Tibial artery (tissue), 4 donors: ENCODE data around the gene MTARC1.

ENCODE experiments used
- DNase-seq, 2 donors: peaks; one replicate each; pipeline ENCODE4 v3.0.0-alpha.2; 2019
- H3K27ac ChIP-seq, 2 donors: fragments of 200-600 bp; sonication (generic) in 1 of 2; 1 replicate in 1 of 2; 2 replicates in 1 of 2; pipeline ENCODE4 v1.5.1; 2018 to 2019; ENCODE audit warnings: mild to moderate bottlenecking in 1 of 2
- H3K27me3 ChIP-seq, 2 donors: fragments of 200-600 bp; sonication (generic) in 1 of 2; one replicate each; pipeline versions ENCODE4 v1.5.1 to v1.6.0; 2016 to 2019
- H3K36me3 ChIP-seq, 3 donors: fragments of 200-600 bp; sonication (generic) in 2 of 3; one replicate each; pipeline ENCODE4 v1.5.1; 2016 to 2019; ENCODE audit warnings: mild to moderate bottlenecking in 2 of 3
- H3K4me1 ChIP-seq, 4 donors: fragments of 200-600 bp; sonication (generic) in 2 of 4; 1 replicate in 3 of 4; 2 replicates in 1 of 4; pipeline ENCODE4 v1.5.1; 2016 to 2019
- H3K4me3 ChIP-seq, 2 donors: fragments of 200-600 bp; sonication (generic) in 1 of 2; 1 replicate in 1 of 2; 2 replicates in 1 of 2; pipeline ENCODE4 v1.5.1; 2018 to 2019; ENCODE audit warnings: mild to moderate bottlenecking in 2 of 2
- H3K9me3 ChIP-seq, 3 donors: fragments of 200-600 bp; sonication (generic) in 1 of 3; one replicate each; pipeline ENCODE4 v1.5.1; 2016 to 2019
- intact Hi-C: fragments of 100-400 bp; cut with DNase I; formaldehyde crosslinking; loops from one replicate; pipeline ENCODE4 v1.15.0; 2023; ENCODE audit warnings: low total_unique reads
- TF ChIP-seq, protein P1 (sequence below), 2 experiments: fragments of 200-600 bp in 1 of 2; fragments of 450-650 bp in 1 of 2; IDR thresholded peaks; one replicate each; pipeline ENCODE4 v1.5.1; 2017 to 2019; ENCODE audit warnings: antibody characterized with exemption in 2 of 2, mild to moderate bottlenecking in 1 of 2, moderate library complexity in 1 of 2

The MTARC1 gene

DNA sequence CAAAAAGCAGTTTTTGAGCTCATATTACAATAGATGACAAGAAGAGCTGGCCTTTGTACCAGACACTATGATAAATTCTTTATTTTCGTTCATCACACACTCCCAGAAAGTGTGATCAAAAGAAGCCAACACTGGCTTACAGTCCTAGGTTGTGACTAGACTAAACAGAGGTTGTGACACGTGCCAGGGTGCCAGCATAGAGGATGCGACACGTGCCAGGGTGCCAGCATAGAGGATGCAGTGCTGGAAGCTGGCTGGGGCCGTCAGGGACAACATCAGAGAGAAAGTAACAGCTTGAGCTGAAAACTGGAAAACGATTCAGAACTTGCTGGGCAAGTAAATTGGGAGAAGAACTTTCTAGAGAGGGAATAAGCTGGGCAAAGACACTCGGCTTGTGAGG, 2.2 kb downstream of the MTARC1 start:
- Histone ChIP-seq H3K4me3 (no peak overlapping the region), H3K4me1 (peaks cover 0 to 65% (median 29%) of the 10 kb centered on the region in 4 donors), H3K27ac (peak overlapping the region; percentile 74 to 86), H3K36me3 (no peaks in the 10 kb centered on the region), H3K9me3 (no peaks in the 10 kb centered on the region), H3K27me3 (no peaks in the 10 kb centered on the region)
- TF ChIP-seq, protein P1, sequence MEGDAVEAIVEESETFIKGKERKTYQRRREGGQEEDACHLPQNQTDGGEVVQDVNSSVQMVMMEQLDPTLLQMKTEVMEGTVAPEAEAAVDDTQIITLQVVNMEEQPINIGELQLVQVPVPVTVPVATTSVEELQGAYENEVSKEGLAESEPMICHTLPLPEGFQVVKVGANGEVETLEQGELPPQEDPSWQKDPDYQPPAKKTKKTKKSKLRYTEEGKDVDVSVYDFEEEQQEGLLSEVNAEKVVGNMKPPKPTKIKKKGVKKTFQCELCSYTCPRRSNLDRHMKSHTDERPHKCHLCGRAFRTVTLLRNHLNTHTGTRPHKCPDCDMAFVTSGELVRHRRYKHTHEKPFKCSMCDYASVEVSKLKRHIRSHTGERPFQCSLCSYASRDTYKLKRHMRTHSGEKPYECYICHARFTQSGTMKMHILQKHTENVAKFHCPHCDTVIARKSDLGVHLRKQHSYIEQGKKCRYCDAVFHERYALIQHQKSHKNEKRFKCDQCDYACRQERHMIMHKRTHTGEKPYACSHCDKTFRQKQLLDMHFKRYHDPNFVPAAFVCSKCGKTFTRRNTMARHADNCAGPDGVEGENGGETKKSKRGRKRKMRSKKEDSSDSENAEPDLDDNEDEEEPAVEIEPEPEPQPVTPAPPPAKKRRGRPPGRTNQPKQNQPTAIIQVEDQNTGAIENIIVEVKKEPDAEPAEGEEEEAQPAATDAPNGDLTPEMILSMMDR (IDR thresholded peaks at IDR 0.05) = no peak
- intact Hi-C loops = no loop called here
- no peak for DNase-seq

DNA sequence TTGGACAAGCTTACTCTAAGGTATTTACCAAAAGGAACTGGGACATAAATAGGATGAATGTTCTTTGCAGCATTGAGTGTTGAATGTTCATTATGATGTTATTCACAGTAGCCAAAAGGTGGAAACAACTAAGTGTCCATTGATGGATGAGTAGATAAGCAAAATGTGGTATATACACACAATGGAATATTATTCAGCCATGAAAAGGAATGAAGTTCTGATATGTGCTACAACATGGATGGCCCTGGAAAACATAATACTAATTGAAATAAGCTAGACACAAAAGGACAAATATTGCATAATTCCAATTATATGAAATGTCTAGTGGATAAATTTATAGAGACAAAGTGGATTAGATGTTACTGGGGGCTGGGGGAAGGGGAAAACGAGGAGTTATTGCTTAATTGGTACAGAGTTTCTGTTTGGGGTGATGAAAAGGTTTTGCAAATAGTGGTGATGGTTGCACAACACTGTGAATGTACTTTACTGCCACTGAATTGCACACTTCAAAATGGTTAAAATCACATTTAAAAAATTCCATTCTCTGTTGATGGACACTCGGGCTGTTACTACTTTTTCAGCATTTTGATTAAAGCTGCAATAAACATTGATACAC, 2.9 kb downstream of the MTARC1 start:
- H3K27me3 ChIP-seq = no peaks in the 10 kb centered on the region
- H3K4me3 ChIP-seq = no peak overlapping the region
- H3K27ac ChIP-seq = peak overlapping the region; percentile 74 to 86
- intact Hi-C loops = no loop called here
- no peak for DNase-seq
- TF ChIP-seq, protein P1 (IDR thresholded peaks at IDR 0.05) = no peak
- no peaks in the 10 kb centered on the region for H3K9me3 ChIP-seq
- H3K4me1 ChIP-seq = peaks cover 0 to 65% (median 29%) of the 10 kb centered on the region in 4 donors
- H3K36me3 ChIP-seq = no peaks in the 10 kb centered on the region

DNA sequence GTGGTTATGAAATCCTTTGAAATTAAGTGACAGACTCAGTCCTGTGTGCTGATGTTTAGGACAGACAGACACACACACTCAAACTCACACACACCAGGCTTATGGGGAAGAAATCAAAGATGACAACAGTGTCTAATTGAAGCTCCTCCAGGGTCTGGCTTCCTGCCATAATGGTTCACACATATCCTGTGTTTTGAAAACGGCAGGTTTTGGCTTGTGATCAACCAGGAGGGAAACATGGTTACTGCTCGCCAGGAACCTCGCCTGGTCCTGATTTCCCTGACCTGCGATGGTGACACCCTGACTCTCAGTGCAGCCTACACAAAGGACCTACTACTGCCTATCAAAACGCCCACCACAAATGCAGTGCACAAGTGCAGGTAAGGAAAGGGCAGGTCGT, 4.6 kb downstream of the MTARC1 start:
- DNase-seq = no peak
- no peaks in the 10 kb centered on the region for H3K27me3 ChIP-seq
- TF ChIP-seq, protein P1 (IDR thresholded peaks at IDR 0.05) = no peak
- H3K36me3 ChIP-seq = no peaks in the 10 kb centered on the region
- H3K4me3 ChIP-seq = no peak overlapping the region
- H3K27ac ChIP-seq = peak overlapping the region; percentile 64 to 75
- intact Hi-C loops = no loop called here
- peaks cover 0 to 56% (median 26%) of the 10 kb centered on the region in 4 donors for H3K4me1 ChIP-seq
- no peaks in the 10 kb centered on the region for H3K9me3 ChIP-seq

DNA sequence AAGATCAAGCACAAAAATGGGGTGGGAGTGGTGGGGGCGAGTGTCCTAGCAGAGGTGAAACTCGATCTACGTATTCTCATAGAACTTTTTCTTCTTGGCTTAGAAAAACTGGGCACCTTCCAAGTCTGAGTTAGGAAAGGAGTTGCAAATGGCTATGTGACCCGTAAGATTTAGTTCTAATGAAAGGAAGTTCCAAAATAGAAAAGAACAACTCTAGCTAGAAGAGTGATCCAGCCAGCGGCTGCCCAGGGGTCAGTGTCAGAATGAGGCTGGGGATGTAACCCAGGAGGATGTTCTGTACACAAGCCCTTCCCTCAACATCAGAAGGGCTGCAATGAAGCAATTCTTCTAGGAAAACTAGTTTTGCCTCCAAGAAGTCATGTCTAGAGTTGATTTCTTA, 5.2 kb downstream of the MTARC1 start:
- peak overlapping the region; percentile 64 to 75 for H3K27ac ChIP-seq
- H3K4me3 ChIP-seq = no peak overlapping the region
- TF ChIP-seq, protein P1 (IDR thresholded peaks at IDR 0.05) = no peak
- H3K27me3 ChIP-seq = no peaks in the 10 kb centered on the region
- peak; percentile 66 to 78 for DNase-seq
- intact Hi-C loops = no loop called here
- peaks cover 0 to 5% (median 0%) of the 10 kb centered on the region in 3 donors for H3K36me3 ChIP-seq
- peaks cover 0 to 59% (median 24%) of the 10 kb centered on the region in 4 donors for H3K4me1 ChIP-seq
- no peaks in the 10 kb centered on the region for H3K9me3 ChIP-seq

DNA sequence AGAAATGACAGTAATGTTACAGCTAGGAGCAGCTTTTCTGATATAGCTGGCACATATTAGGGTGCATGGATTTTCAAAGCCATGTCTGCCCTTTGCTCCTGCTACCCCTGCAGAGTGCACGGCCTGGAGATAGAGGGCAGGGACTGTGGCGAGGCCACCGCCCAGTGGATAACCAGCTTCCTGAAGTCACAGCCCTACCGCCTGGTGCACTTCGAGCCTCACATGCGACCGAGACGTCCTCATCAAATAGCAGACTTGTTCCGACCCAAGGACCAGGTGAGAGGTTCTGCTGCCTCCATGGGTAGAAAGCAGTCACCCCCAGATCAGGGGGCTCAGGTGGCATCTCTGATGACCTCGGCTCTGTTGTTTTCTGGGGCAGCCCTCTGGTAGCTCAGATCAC, 9.8 kb downstream of the MTARC1 start:
- intact Hi-C loops = no loop called here
- TF ChIP-seq, protein P1 (IDR thresholded peaks at IDR 0.05) = no peak
- H3K9me3 ChIP-seq = no peaks in the 10 kb centered on the region
- H3K27me3 ChIP-seq = no peaks in the 10 kb centered on the region
- peaks cover 0 to 27% (median 6%) of the 10 kb centered on the region in 4 donors for H3K4me1 ChIP-seq
- H3K4me3 ChIP-seq = no peak overlapping the region
- DNase-seq = no peak
- H3K36me3 ChIP-seq = peaks cover 8 to 29% (median 9%) of the 10 kb centered on the region in 3 donors
- H3K27ac ChIP-seq = no peak overlapping the region
